Bronchial epithelial cell (primary cell): ENCODE measurements around the gene SLU7. TPM values are rescaled to one million over a fixed set of nuclear protein-coding genes. Genes with fewer than 3 reads are reported as not detected.

ENCODE experiments used
- DNase-seq: peaks from one replicate; pipeline ENCODE4 v3.0.0-alpha.2; 2010; ENCODE audit warnings: low read depth
- FAIRE-seq: peaks from 2 replicates; lab custom pipeline; 2011; peaks lifted over from hg19 to GRCh38; lab: Jason Lieb, UNC
- H3K27me3 ChIP-seq: 2 replicates; pipeline ENCODE4 v1.5.1; 2011; ENCODE audit warnings: low read length; ENCODE audit not compliant: control insufficient read depth, insufficient read depth
- H3K36me3 ChIP-seq: 2 replicates; pipeline ENCODE4 v1.5.1; 2011; ENCODE audit warnings: low read length; ENCODE audit not compliant: control insufficient read depth, insufficient read depth
- H3K4me3 ChIP-seq: 2 replicates; pipeline ENCODE4 v1.5.1; 2011; ENCODE audit warnings: mild to moderate bottlenecking, low read depth, low read length, control low read depth
- total RNA-seq: library from RNA; depleted of rRNA; stranded (reverse); fragments of >200 nt; gene quantifications from 2 replicates; pipeline ENCODE4 v1.2.1, GENCODE V29; 2014
- TF ChIP-seq, protein P1 (sequence below): IDR thresholded peaks from 2 replicates; pipeline ENCODE4 v1.5.1; 2011; ENCODE audit warnings: mild to moderate bottlenecking, moderate library complexity, low read length, control low read depth, inconsistent platforms; ENCODE audit not compliant: insufficient read depth, severe bottlenecking

Gene SLU7
- 51.3 and 69.8 TPM in 2 replicates for total RNA-seq

GRCh38 chr5:160418561-160419457 lies at the start of gene SLU7:
Gene SLU7, minus strand, starts transcription at chr5:160419081. Its CDS starts 3,787 bp downstream, at chr5:160415294.
- H3K36me3 ChIP-seq, result no peaks in the 10 kb centered on the region
- peak; percentile 90 for DNase-seq
- H3K4me3 ChIP-seq, result peak within 1 kb of the TSS; percentile 69
- no peak for FAIRE-seq
- TF ChIP-seq, protein P1, sequence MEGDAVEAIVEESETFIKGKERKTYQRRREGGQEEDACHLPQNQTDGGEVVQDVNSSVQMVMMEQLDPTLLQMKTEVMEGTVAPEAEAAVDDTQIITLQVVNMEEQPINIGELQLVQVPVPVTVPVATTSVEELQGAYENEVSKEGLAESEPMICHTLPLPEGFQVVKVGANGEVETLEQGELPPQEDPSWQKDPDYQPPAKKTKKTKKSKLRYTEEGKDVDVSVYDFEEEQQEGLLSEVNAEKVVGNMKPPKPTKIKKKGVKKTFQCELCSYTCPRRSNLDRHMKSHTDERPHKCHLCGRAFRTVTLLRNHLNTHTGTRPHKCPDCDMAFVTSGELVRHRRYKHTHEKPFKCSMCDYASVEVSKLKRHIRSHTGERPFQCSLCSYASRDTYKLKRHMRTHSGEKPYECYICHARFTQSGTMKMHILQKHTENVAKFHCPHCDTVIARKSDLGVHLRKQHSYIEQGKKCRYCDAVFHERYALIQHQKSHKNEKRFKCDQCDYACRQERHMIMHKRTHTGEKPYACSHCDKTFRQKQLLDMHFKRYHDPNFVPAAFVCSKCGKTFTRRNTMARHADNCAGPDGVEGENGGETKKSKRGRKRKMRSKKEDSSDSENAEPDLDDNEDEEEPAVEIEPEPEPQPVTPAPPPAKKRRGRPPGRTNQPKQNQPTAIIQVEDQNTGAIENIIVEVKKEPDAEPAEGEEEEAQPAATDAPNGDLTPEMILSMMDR, result no peak
- no peaks in the 10 kb centered on the region for H3K27me3 ChIP-seq

DNA sequence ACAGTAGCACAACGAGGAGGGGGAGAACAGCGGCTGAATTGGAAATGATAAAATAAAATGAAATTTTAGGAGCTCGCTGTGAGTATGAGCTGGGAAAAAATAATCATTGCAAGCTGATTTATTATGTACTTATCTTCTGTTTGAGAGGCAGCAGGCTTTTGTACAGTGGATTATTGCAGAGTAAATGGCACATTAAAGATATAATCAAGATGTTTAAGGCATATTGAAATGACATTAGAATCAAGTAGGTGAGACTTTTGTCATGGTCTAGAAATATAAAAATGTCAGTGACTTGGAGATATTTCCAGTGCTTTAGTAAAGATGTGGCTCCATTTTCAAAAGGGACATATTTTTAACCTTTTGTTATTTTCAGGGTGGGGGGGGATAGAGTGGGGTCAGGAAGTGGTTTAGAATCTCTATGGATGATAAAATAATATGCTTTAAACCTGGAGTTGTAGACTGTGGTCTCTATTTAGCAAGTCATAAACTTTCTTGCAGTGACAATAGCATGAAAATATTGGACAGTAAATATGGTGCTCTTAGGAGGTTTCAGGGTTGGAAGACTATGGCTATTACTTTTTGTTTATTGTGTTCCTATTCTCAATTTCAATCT lies 49.6 kb upstream of the SLU7 start:
- DNase-seq, result no peak
- no peaks in the 10 kb centered on the region for H3K27me3 ChIP-seq
- FAIRE-seq, result no peak
- H3K36me3 ChIP-seq, result no peaks in the 10 kb centered on the region
- no peak overlapping the region for H3K4me3 ChIP-seq
- TF ChIP-seq, protein P1, result no peak

GRCh38 chr5:160467555-160468362 lies 48.9 kb upstream of the SLU7 start:
- TF ChIP-seq, protein P1, result no peak
- H3K27me3 ChIP-seq, result no peaks in the 10 kb centered on the region
- peak; percentile 50 for DNase-seq
- H3K4me3 ChIP-seq, result no peak overlapping the region
- no peaks in the 10 kb centered on the region for H3K36me3 ChIP-seq
- no peak for FAIRE-seq

- Histone ChIP-seq H3K4me3 (no peak overlapping the region), H3K27me3 (no peaks in the 10 kb centered on the region), H3K36me3 (no peaks in the 10 kb centered on the region)
- FAIRE-seq (no peak), DNase-seq (no peak)
- TF ChIP-seq, protein P1, result no peak
Observed at GRCh38 chr5:160466889-160467554, 48.1 kb upstream of the SLU7 start.

GRCh38 chr5:160466116-160466515 lies 47.2 kb upstream of the SLU7 start:
- TF ChIP-seq, protein P1, result no peak
- DNase-seq, result no peak
- Histone ChIP-seq H3K27me3 (no peaks in the 10 kb centered on the region), H3K4me3 (no peak overlapping the region), H3K36me3 (no peaks in the 10 kb centered on the region)
- no peak for FAIRE-seq
